Islet precursor cell (in vitro differentiated cells): ENCODE results near the gene MBD1.
"Not testable (repeated sequence)": the region's sequence is repeated elsewhere in the genome, so short reads cannot be mapped to it uniquely, and the experiment has no call there.

Experiments
- DNase-seq: peaks from one replicate; pipeline ENCODE4 v3.0.0-alpha.2; 2018

The MBD1 gene

DNA sequence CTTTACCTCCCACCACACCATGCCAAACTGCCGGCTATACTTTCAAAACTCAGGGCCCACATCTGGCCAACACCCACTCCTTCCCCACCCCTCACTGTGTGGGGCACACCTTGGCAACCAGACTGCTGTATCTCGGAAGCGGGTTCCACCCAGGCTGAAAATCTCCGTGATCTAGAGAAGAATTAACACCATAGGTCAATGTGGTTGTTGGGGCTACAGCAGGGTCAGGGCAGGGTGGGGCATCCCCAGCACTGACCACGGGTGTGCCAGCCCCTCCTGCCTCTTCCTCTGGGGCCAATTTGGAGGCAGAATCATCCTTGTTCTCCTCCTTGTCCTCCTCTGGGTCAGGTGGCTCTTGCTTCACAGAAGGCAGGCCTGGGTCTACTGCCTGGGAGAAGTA is 8.8 kb downstream of the MBD1 start:
- no peak for DNase-seq

DNA sequence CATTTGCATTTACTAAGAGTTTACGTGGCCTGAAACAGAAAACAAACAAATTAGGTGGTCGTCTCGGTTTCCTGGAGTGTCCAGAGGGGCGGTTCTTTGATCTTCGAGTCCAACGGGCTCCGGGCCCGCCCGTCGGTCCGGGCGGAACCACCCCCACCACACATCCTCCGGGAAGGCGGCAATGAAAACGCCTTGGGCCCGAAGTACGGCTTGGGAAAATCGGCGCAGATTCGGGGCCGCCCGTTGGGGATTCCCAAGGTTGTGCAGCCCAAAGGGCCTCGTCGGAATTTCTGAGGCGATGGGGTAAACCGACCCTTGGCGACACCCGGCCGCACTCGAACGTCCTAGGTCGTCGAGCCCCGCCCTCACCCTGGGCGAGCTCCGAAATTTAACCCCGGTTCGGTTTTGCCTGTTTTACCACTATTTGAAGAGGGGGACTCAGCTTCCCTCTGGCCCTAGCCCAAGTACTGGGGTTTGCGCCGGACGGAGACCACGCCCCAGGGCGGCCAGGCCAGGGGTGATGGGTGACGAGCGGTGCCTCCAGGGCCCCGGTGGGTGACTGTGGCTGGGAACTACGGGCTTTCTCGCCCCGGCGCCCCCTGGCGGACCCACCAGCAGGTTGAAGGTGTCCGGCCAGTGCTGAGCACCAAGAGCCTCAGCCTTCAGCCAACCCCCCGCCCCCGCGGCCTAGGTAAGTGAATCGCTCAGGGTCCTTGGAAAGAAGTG is 13.1 kb downstream of the MBD1 start:
- peak; percentile 91 for DNase-seq

DNA sequence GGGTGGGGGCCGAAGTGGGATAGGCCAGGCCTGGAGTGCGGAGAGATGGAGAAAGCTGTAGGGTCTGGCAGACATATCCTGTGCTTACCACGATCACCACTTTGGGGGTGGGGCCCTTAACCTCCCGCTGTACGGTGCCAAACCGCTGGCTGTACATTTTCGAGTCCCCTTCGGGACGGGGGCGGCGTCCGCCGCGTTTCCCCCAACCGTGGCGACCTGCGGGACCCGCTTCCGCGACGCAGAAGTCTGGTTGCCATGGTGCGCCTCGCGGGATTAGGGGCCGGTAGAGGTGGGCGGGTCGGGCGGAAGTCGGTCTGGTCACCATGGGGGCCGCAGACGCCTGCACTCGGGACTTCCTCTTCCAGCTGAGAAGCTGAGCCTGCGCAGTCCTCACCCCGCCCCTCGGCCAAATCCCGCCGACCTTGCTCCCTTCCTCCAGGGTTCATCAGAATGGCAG is 15.0 kb downstream of the MBD1 start, which contains the start of gene CFAP53:
TSS of gene CFAP53 (minus strand) at position 248 of the 457 bp plus-strand sequence. CDS start at position 157, 91 bp downstream.
- DNase-seq, result peak; percentile 96

DNA sequence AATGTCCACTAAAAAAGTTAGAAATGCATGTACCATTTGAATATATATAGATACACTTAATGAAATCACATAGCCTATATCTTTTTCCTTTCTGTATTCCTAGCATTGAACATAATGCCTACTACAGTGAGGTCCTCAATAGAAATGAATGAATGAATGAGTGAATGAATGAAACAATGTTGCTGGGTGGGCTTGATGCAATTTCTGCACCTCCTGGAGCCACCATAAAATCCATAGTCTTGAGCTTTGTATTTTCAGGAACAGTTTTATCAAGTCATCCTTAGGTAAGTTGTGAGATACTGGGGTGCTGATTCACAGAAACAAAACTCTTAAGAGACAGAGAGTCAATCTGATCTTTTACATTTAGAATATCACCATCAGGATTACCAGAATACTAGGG is 18.3 kb downstream of the MBD1 start:
- DNase-seq, result no peak

DNA sequence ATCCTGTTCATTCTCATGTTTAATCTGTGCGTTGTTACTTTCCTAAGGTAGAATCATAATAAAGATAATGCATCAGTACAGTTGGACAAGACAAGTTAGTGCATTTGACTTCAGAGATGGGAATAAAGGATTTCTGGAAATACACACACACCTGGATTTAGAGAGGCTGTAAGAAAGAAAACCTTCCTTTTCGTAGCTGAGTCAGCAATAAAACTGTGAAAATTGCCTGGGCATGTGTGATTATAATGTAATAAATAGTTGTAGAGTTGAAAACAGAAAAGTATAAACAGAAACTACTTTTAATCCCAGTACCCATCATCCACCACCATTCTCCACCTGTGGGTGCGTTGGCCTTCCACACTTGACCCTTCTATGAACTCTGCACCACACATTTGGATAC is 30.4 kb downstream of the MBD1 start:
- DNase-seq, result no peak

DNA sequence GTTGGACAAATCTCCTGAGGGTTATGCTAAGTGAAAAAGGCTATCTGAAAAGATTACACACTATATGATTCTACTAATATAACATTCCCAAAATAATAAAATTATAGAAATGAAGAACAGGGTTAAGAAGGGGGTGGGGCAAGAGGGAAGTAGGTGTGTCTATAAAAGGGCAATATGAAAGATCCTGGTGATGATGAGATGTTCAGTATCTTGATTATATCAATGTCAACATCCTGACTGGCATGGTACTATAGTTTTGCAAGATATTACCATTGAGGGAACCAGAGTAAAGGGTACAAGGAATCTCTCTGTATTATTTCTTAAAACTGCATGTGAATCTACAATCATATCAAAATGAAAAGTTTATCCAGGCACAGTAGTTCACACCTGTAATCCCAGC is 31.7 kb downstream of the MBD1 start:
- no peak for DNase-seq

DNA sequence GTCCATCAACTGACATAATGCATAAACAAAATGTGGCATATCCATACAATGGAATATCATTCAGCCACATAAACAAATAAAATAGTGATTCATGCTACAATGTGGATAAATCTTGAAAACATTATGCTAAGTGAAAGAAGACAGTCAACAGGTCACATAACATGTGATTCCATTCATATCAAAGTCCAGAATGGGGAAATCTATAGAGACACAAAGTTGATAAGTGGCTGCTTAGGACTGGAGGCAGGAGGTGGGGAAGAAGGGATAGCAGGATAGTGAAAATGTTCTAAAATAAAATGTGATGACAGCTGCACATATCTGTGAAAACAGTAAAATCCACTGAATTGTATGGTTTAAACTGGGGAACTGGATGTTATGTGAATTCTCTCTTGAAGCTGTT is 33.8 kb downstream of the MBD1 start:
- no peak for DNase-seq

DNA sequence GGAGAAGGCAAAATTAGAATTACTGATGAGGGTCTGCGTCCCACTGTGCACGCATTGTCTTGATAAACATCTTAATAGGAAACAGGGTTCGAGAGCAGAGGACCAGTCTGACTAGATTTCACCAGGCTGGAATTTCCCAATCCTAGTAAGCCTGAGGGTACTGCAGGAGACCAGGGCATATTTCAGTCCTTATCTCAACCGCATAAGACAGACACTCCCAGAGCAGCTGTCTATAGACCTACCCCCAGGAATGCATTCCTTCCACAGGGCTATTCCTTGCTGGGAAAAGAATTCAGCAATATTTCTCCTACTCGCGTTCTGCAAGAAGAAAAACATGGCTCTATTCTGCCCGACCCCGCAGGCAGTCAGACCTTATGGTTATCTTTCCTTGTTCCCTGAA is 39.6 kb downstream of the MBD1 start:
- not testable (repeated sequence) for DNase-seq

DNA sequence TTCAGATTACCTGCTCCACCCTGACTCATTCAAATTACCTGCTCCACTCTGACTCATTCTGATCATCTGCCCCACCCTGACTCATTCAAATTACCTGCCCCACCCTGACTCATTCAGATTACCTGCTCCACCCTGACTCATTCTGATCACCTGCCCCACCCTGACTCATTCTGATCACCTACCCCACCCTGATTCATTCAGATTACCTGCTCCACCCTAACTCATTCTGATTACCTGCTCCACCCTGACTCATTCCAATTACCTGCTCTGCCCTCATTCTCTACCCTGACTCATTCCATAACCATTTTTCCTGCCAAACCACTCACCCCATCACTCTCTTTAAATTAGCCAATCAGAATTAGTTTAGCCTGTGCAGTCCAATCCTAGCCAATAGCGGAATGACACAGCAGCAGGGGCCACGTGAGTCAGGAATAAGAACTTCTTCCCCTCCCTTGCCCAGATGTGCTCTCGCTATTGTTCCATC is 41.2 kb downstream of the MBD1 start:
- peak; percentile 57 for DNase-seq

DNA sequence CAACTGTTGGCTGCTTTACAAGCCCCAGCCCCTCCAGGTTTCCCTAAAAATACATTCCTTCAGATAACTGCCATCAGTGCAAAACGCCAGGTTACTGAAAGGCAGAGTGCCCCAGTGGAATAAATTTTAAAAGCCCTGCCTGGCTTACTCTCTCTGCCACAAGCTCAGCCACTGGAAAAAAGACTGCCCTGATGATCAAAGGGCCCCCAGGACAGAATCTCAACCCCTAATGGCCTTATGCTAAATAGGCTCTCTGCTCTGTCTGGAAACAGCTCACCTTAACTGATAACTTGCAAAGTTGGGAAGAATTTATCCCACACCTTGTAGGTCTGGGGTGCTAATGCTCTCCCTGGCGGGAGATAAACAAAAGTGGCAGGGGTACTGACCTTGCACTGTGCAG is 48.9 kb downstream of the MBD1 start:
- peak; percentile 66 for DNase-seq

DNA sequence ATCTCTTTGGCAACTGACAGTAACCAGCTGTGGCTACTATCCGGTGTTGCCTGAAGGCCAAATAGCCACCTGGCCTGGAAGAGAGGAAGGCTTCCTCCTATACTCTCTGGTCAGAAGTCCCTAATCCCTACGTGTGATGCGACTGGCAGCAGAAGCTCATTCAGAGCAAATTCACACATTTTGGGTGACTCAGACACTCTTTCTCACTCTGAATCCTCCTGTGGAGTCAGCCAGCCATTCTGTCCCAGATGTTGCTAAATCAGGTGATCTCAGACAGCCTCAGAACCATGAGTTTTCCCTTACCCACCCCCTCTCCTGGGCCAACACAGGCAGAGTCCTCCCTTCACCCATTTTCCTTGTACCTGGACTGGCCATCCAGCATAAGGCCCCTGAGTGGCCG is 49.7 kb downstream of the MBD1 start:
- DNase-seq, result no peak

DNA sequence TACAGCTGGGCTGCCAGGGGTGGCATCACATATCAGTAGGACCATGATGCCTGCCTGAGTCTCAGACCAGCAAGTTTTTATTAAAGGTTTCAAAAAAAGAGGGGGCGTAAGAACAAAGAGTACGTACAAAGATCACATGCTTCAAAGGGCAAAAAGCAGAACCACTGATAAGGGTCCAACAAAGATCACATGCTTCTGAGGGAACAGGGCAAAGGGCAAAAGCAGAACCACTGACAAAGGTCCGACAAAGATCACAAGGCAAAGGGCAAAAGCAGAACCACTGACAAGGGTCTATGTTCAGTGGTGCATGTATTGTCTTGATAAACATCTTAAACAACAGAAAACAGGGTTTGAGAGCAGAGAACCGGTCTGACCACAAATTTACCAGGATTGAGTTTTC is 61.1 kb downstream of the MBD1 start:
- DNase-seq, result not testable (repeated sequence)
